ENCODE data around the gene HIGD1C. TPM values are rescaled to one million over a fixed set of nuclear protein-coding genes. Genes with fewer than 3 reads are reported as not detected.

HIGD1C gene
- total RNA-seq, 1 experiment from 2014 or later = not detected

- H3K9me3 ChIP-seq = peaks cover 13% of the 10 kb centered on the region
- H3K4me1 ChIP-seq = peaks cover 26% of the 10 kb centered on the region
- POLR2A ChIA-PET = interaction anchor here (0.6 to 1.4 kb wide), 3 partner anchors 21 to 337 kb away, joined by 3 to 13 read pairs (median 5); partner anchors contain the start of gene SLC11A2
- no TSS peak for BruUV-seq (replicated peaks)
- H3K36me3 Mint-ChIP-seq (ENCODE audit: insufficient read depth, unreplicated experiment) = peaks cover 78% of the 10 kb centered on the region
- CTCF ChIA-PET = interaction anchor here (1.0 to 3.1 kb wide), 4 partner anchors 14 to 180 kb away, joined by 3 to 31 read pairs (median 6); partner anchors contain the start of gene SLC11A2
- H3K27me3 Mint-ChIP-seq (ENCODE audit: insufficient read depth, unreplicated experiment) = no peaks in the 10 kb centered on the region
- intact Hi-C loops (cut with micrococcal nuclease; ENCODE audit: unreplicated experiment) = loop anchor here (1.0 kb wide), 1 partner anchor 23 kb away; no protein-coding TSS in a partner anchor
- peaks cover 4% of the 10 kb centered on the region; the same call in 1 of the 2 replicates for H3K36me3 ChIP-seq (ENCODE audit: control insufficient read depth, insufficient read depth, low read length)
- no peaks in the 10 kb centered on the region for H3K27me3 ChIP-seq (replicated peaks; ENCODE audit: control insufficient read depth, insufficient read depth, low read length)
- H3K4me3 Mint-ChIP-seq (ENCODE audit: unreplicated experiment) = peak overlapping the region; percentile 64
- H3K9me3 Mint-ChIP-seq (ENCODE audit: unreplicated experiment) = no peaks in the 10 kb centered on the region
- peak; percentile 81 to 87 for DNase-seq
- peaks cover 23% of the 10 kb centered on the region for H3K4me1 Mint-ChIP-seq (ENCODE audit: low read depth, unreplicated experiment)
- peak overlapping the region; percentile 96 for H3K27ac Mint-ChIP-seq (ENCODE audit: unreplicated experiment)
- no peak for TF ChIP-seq CTCF (IDR thresholded peaks at IDR 0.05; ENCODE audit: insufficient read depth in 1 of 2, low read depth in 1 of 2, low read length in 1 of 2, severe bottlenecking in 1 of 2, unreplicated experiment in 1 of 2)
- no peak overlapping the region for H3K4me3 ChIP-seq (ENCODE audit: low read depth, low read length)
Measured at GRCh38 chr12:51005671-51006070, 53.3 kb downstream of the HIGD1C start.

GRCh38 chr12:51008329-51009055, 56.1 kb downstream of the HIGD1C start:
- Mint-ChIP-seq H3K27ac (ENCODE audit: unreplicated experiment) (peak overlapping the region; percentile 14), H3K9me3 (ENCODE audit: unreplicated experiment) (no peaks in the 10 kb centered on the region), H3K4me1 (ENCODE audit: low read depth, unreplicated experiment) (peaks cover 33% of the 10 kb centered on the region), H3K4me3 (ENCODE audit: unreplicated experiment) (no peak overlapping the region), H3K36me3 (ENCODE audit: insufficient read depth, unreplicated experiment) (peaks cover 56% of the 10 kb centered on the region), H3K27me3 (ENCODE audit: insufficient read depth, unreplicated experiment) (no peaks in the 10 kb centered on the region)
- ChIA-PET CTCF (interaction anchor here (0.6 to 0.9 kb wide), 2 partner anchors 20 to 520 kb away, joined by 3 read pairs; no protein-coding TSS in a partner anchor), POLR2A (interaction anchor here (0.7 kb wide), 1 partner anchor 17 kb away, joined by 3 read pairs; no protein-coding TSS in a partner anchor)
- no peak for TF ChIP-seq CTCF (IDR thresholded peaks at IDR 0.05; ENCODE audit: insufficient read depth in 1 of 2, low read depth in 1 of 2, low read length in 1 of 2, severe bottlenecking in 1 of 2, unreplicated experiment in 1 of 2)
- Histone ChIP-seq H3K9me3 (peaks cover 13% of the 10 kb centered on the region), H3K4me1 (peaks cover 26% of the 10 kb centered on the region), H3K27me3 (replicated peaks; ENCODE audit: control insufficient read depth, insufficient read depth, low read length) (no peaks in the 10 kb centered on the region), H3K4me3 (ENCODE audit: low read depth, low read length) (no peak overlapping the region), H3K36me3 (ENCODE audit: control insufficient read depth, insufficient read depth, low read length) (peaks cover 4% of the 10 kb centered on the region; the same call in 1 of the 2 replicates)
- no TSS peak for BruUV-seq (replicated peaks)
- intact Hi-C loops (cut with micrococcal nuclease; ENCODE audit: unreplicated experiment) = no loop called here
- DNase-seq = no peak

DNA sequence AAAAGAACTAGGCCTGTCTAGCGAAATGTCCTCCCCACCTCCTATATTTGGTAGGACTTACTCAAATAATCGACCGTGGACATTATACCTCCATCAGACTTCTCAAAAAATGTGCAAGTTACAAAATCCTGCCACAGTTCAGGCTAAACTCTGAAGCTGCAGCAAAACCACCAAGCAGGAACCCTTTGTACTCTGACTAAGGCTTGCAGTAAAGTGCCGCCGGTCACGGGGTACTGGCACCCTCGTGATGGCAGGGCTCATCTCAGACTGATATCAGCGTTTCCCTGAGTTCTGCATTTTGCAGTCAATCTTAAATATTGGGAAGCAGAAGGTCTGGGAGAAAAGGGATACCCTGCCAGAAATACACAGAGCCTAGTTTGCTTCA, 56.7 kb downstream of the HIGD1C start:
- Mint-ChIP-seq H3K4me1 (ENCODE audit: low read depth, unreplicated experiment) (peaks cover 29% of the 10 kb centered on the region), H3K4me3 (ENCODE audit: unreplicated experiment) (no peak overlapping the region), H3K27ac (ENCODE audit: unreplicated experiment) (peak overlapping the region; percentile 14), H3K36me3 (ENCODE audit: insufficient read depth, unreplicated experiment) (peaks cover 50% of the 10 kb centered on the region), H3K27me3 (ENCODE audit: insufficient read depth, unreplicated experiment) (no peaks in the 10 kb centered on the region), H3K9me3 (ENCODE audit: unreplicated experiment) (no peaks in the 10 kb centered on the region)
- peaks cover 4% of the 10 kb centered on the region; the same call in 1 of the 2 replicates for H3K36me3 ChIP-seq (ENCODE audit: control insufficient read depth, insufficient read depth, low read length)
- H3K4me3 ChIP-seq (ENCODE audit: low read depth, low read length) = no peak overlapping the region
- no TSS peak for BruUV-seq (replicated peaks)
- no peaks in the 10 kb centered on the region for H3K27me3 ChIP-seq (replicated peaks; ENCODE audit: control insufficient read depth, insufficient read depth, low read length)
- peaks cover 13% of the 10 kb centered on the region for H3K9me3 ChIP-seq
- intact Hi-C loops (cut with micrococcal nuclease; ENCODE audit: unreplicated experiment) = no loop called here
- ChIA-PET POLR2A (no interaction called here), CTCF (interaction anchor here (0.6 to 0.9 kb wide), 2 partner anchors 19 to 520 kb away, joined by 3 read pairs; no protein-coding TSS in a partner anchor)
- no peak for DNase-seq
- TF ChIP-seq CTCF (IDR thresholded peaks at IDR 0.05; ENCODE audit: insufficient read depth in 1 of 2, low read depth in 1 of 2, low read length in 1 of 2, severe bottlenecking in 1 of 2, unreplicated experiment in 1 of 2) = no peak
- peaks cover 26% of the 10 kb centered on the region for H3K4me1 ChIP-seq
